ENCODE measurements around the gene FUOM.
"Not testable (repeated sequence)": the region's sequence is repeated elsewhere in the genome, so short reads cannot be mapped to it uniquely, and the experiment has no call there.

The FUOM gene

GRCh38 chr10:133327651-133328357, 30.0 kb downstream of the FUOM start:
- no peak for DNase-seq (ENCODE audit: low read depth)
- TF ChIP-seq CTCF (conservative IDR thresholded peaks at IDR 0.05; ENCODE audit: low read length), result no peak
- no peak overlapping the region for H3K4me3 ChIP-seq (ENCODE audit: low read length)

- peak; percentile 36 for DNase-seq (ENCODE audit: low read depth)
Measured at GRCh38 chr10:133326745-133327650, 30.8 kb downstream of the FUOM start.

GRCh38 chr10:133326223-133326551, 31.6 kb downstream of the FUOM start:
- TF ChIP-seq CTCF (conservative IDR thresholded peaks at IDR 0.05; ENCODE audit: low read length), result no peak
- no peak for DNase-seq (ENCODE audit: low read depth)
- no peak overlapping the region for H3K4me3 ChIP-seq (ENCODE audit: low read length)

More at GRCh38 chr10:133326745-133327650, 30.8 kb downstream of the FUOM start:
- no peak for TF ChIP-seq CTCF (conservative IDR thresholded peaks at IDR 0.05; ENCODE audit: low read length)
- no peak overlapping the region for H3K4me3 ChIP-seq (ENCODE audit: low read length)

GRCh38 chr10:133325440-133326222, 32.2 kb downstream of the FUOM start:
- no peak for TF ChIP-seq CTCF (conservative IDR thresholded peaks at IDR 0.05; ENCODE audit: low read length)
- DNase-seq (ENCODE audit: low read depth), result no peak
- peak overlapping the region; percentile 27 for H3K4me3 ChIP-seq (ENCODE audit: low read length)

- H3K4me3 ChIP-seq (ENCODE audit: low read length), result no peak overlapping the region
- TF ChIP-seq CTCF (conservative IDR thresholded peaks at IDR 0.05; ENCODE audit: low read length), result no peak
- DNase-seq (ENCODE audit: low read depth), result no peak
Measured at GRCh38 chr10:133324857-133325260, 33.0 kb downstream of the FUOM start.

- DNase-seq (ENCODE audit: low read depth), result peak; percentile 38
- no peak overlapping the region for H3K4me3 ChIP-seq (ENCODE audit: low read length)
- no peak for TF ChIP-seq CTCF (conservative IDR thresholded peaks at IDR 0.05; ENCODE audit: low read length)
Measured at GRCh38 chr10:133324198-133324792, 33.5 kb downstream of the FUOM start.

- DNase-seq (ENCODE audit: low read depth); H3K4me3 ChIP-seq (ENCODE audit: low read length): not testable (repeated sequence)
Measured at GRCh38 chr10:133322064-133322709, 35.6 kb downstream of the FUOM start.

- not testable (repeated sequence) for DNase-seq (ENCODE audit: low read depth)
Measured at GRCh38 chr10:133320852-133321422, 36.9 kb downstream of the FUOM start.

More at GRCh38 chr10:133320852-133321422, 36.9 kb downstream of the FUOM start:
- not testable (repeated sequence) for H3K4me3 ChIP-seq (ENCODE audit: low read length)
